Dermis blood vessel endothelial cell (primary cell): ENCODE data around the gene COL23A1. TPM values are rescaled to one million over a fixed set of nuclear protein-coding genes. Genes with fewer than 3 reads are reported as not detected.

Experiments used
- DNase-seq: peaks from one replicate; pipeline ENCODE4 v3.0.0; 2010
- total RNA-seq: library from RNA; depleted of rRNA; stranded (reverse); fragments of >200 nt; gene quantifications from 2 replicates; pipeline ENCODE4 v1.2.3, GENCODE V29; 2014

COL23A1 gene
- total RNA-seq, 1 donor from 2014 or later, result 0.17 TPM

- DNase-seq, result no peak
These were observed 236.7 kb downstream of the COL23A1 start for GRCh38 chr5:178353461-178353860.

GRCh38 chr5:178352035-178352349, 238.2 kb downstream of the COL23A1 start:
- DNase-seq, result no peak

- no peak for DNase-seq
These were observed 238.8 kb downstream of the COL23A1 start for GRCh38 chr5:178351221-178352034.

- DNase-seq, result no peak
These were observed 239.6 kb downstream of the COL23A1 start for GRCh38 chr5:178350361-178351220.

GRCh38 chr5:178349625-178350353, 240.4 kb downstream of the COL23A1 start:
- no peak for DNase-seq

GRCh38 chr5:178349075-178349511, 241.1 kb downstream of the COL23A1 start:
- DNase-seq, result no peak

GRCh38 chr5:178348356-178349074, 241.7 kb downstream of the COL23A1 start:
- DNase-seq, result no peak

- no peak for DNase-seq
These were observed 242.2 kb downstream of the COL23A1 start for GRCh38 chr5:178347956-178348355.

- no peak for DNase-seq
These were observed 243.4 kb downstream of the COL23A1 start for GRCh38 chr5:178346607-178347334.

GRCh38 chr5:178343306-178343705, 246.9 kb downstream of the COL23A1 start:
- DNase-seq, result no peak

GRCh38 chr5:178341851-178342140, 248.4 kb downstream of the COL23A1 start:
- DNase-seq, result no peak

- DNase-seq, result no peak
These were observed 248.9 kb downstream of the COL23A1 start for GRCh38 chr5:178341091-178341850.

GRCh38 chr5:178340637-178341036, 249.6 kb downstream of the COL23A1 start:
- no peak for DNase-seq

- no peak for DNase-seq
These were observed 250.0 kb downstream of the COL23A1 start for GRCh38 chr5:178340187-178340586.

GRCh38 chr5:178339272-178339671, 250.9 kb downstream of the COL23A1 start:
- DNase-seq, result no peak

GRCh38 chr5:178338750-178339144, 251.4 kb downstream of the COL23A1 start:
- no peak for DNase-seq

GRCh38 chr5:178338126-178338749, 252.0 kb downstream of the COL23A1 start:
- no peak for DNase-seq

GRCh38 chr5:178337334-178337741, 252.9 kb downstream of the COL23A1 start:
- DNase-seq, result no peak

- DNase-seq, result no peak
These were observed 253.3 kb downstream of the COL23A1 start for GRCh38 chr5:178336889-178337288.

- DNase-seq, result no peak
These were observed 254.7 kb downstream of the COL23A1 start for GRCh38 chr5:178335302-178336030.
